Activated CD4-positive, alpha-beta T cell treated with anti-CD3 and anti-CD28 coated beads for 1 hour (primary cell): ENCODE data around the gene GALNT18.

Experiments used
- DNase-seq: peaks from one replicate; pipeline ENCODE4 v3.0.0-alpha.2; 2020

Gene GALNT18

GRCh38 chr11:11491014-11491413, 130.8 kb downstream of the GALNT18 start:
- DNase-seq, result no peak

GRCh38 chr11:11486423-11486822, 135.4 kb downstream of the GALNT18 start:
- no peak for DNase-seq

- no peak for DNase-seq
These were observed 135.8 kb downstream of the GALNT18 start for GRCh38 chr11:11486002-11486401.

- DNase-seq, result no peak
These were observed 138.2 kb downstream of the GALNT18 start for GRCh38 chr11:11483627-11484026.

- DNase-seq, result no peak
These were observed 139.1 kb downstream of the GALNT18 start for GRCh38 chr11:11482730-11483129.

GRCh38 chr11:11481371-11481770, 140.4 kb downstream of the GALNT18 start:
- DNase-seq, result no peak

- no peak for DNase-seq
These were observed 140.8 kb downstream of the GALNT18 start for GRCh38 chr11:11480971-11481370.

- no peak for DNase-seq
These were observed 143.1 kb downstream of the GALNT18 start for GRCh38 chr11:11478687-11479086.

- no peak for DNase-seq
These were observed 143.9 kb downstream of the GALNT18 start for GRCh38 chr11:11477695-11478420.

GRCh38 chr11:11476971-11477645, 144.7 kb downstream of the GALNT18 start:
- DNase-seq, result no peak

GRCh38 chr11:11476499-11476898, 145.3 kb downstream of the GALNT18 start:
- no peak for DNase-seq

- DNase-seq, result no peak
These were observed 149.7 kb downstream of the GALNT18 start for GRCh38 chr11:11472106-11472505.

- DNase-seq, result no peak
These were observed 150.6 kb downstream of the GALNT18 start for GRCh38 chr11:11471201-11471600.

GRCh38 chr11:11468954-11469353, 152.9 kb downstream of the GALNT18 start:
- no peak for DNase-seq

- DNase-seq, result no peak
These were observed 154.5 kb downstream of the GALNT18 start for GRCh38 chr11:11467312-11467711.

- no peak for DNase-seq
These were observed 157.2 kb downstream of the GALNT18 start for GRCh38 chr11:11464555-11464954.

- DNase-seq, result no peak
These were observed 158.4 kb downstream of the GALNT18 start for GRCh38 chr11:11463405-11463804.

GRCh38 chr11:11461473-11461872, 160.3 kb downstream of the GALNT18 start:
- no peak for DNase-seq

GRCh38 chr11:11459578-11459977, 162.2 kb downstream of the GALNT18 start:
- no peak for DNase-seq

GRCh38 chr11:11458485-11458884, 163.3 kb downstream of the GALNT18 start:
- DNase-seq, result no peak

GRCh38 chr11:11458001-11458400, 163.8 kb downstream of the GALNT18 start:
- no peak for DNase-seq

GRCh38 chr11:11456866-11457265, 164.9 kb downstream of the GALNT18 start:
- DNase-seq, result no peak

GRCh38 chr11:11454671-11455223, 167.1 kb downstream of the GALNT18 start:
- DNase-seq, result no peak

GRCh38 chr11:11451501-11452005, 170.3 kb downstream of the GALNT18 start:
- DNase-seq, result no peak
